Left colon (tissue), 2 donors: Measurements from ENCODE around the gene PRDM15. TPM values are rescaled to one million over a fixed set of nuclear protein-coding genes. Genes with fewer than 3 reads are reported as not detected.

Experiments used
- ATAC-seq: fragments of 200-7000 bp; cut with Tn5 transposase; one replicate; pipeline ENCODE4 v1.9.1; 2020; ENCODE audit warnings: mild to moderate bottlenecking, moderate library complexity
- DNase-seq, 2 donors: peaks; one replicate each; pipeline ENCODE4 v3.0.0-alpha.2; 2020
- intact Hi-C, 2 donors: fragments of 100-400 bp; cut with DNase I in 1 of 2; cut with micrococcal nuclease in 1 of 2; formaldehyde crosslinking; loops; one replicate each; pipeline versions ENCODE4 v1.11.2 to v1.14.0; 2022; cut with DNase I, micrococcal nuclease
- long read RNA-seq: library from polyadenylated mRNA; unstranded; transcript quantifications from one replicate; pipeline ENCODE4 v2.0.0, GENCODE V29; 2021
- total RNA-seq, 2 donors: library from RNA; stranded (reverse); fragmentation: NEBNext Ultra II Directional; extraction: Animal tissue kit (Norgen Biotek cat#: 25700); gene quantifications; one replicate each; pipeline ENCODE4 v1.2.1, GENCODE V29; 2021
- donor health status: DM: no; HTN: no; CAD: no.
- donor health status: DM: yes; HTN: yes; CAD: no.

Gene PRDM15
- 1 to 10 TPM; 5.1 to 7.8 TPM for total RNA-seq
- long read RNA-seq, partial matches to known transcripts = 0 of 2 reads
- long read RNA-seq, other reads (novel, unspliced or antisense) = 2 of 2 reads

- intact Hi-C loops = no loop called here
- DNase-seq (peak; percentile 70 to 86), ATAC-seq (peak; percentile 70)
These were observed at the start of gene PRDM15 for GRCh38 chr21:41879190-41879998. Gene PRDM15 (minus strand): TSS chr21:41879344. CDS start chr21:41860363, 18,981 bp downstream.

DNA sequence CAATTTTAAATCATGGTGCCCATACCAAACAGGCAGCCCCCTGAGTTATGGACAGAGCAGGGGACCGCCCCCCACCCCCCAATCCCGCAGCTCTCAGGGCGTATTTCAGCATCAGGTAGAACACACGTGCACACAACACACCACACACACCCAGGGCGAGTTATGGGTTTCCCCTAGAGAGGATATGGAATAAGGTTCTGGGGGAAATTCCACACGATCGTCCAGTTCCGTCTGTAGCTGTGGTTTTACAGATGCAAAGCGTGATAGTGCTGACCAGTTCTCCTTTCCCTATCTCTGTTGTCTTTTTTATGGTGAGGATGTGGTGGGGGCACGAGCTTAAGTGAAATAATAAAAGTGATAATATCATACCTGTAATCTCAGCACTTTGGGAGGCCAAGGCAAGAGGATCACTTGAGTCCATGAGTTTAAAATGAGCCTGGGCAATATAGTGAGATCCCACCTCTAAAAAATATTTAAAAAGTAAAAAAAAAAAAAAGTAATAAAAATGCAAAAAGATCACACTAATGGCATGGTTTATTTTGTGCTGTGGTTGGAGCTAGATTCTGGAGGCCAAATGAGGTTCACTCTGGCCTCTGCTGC, 49.6 kb upstream of the PRDM15 start:
- DNase-seq (no peak), ATAC-seq (no peak)
- intact Hi-C loops = no loop called here

GRCh38 chr21:41927727-41928409, 48.7 kb upstream of the PRDM15 start:
- intact Hi-C loops = no loop called here
- ATAC-seq = no peak
- DNase-seq = no peak

DNA sequence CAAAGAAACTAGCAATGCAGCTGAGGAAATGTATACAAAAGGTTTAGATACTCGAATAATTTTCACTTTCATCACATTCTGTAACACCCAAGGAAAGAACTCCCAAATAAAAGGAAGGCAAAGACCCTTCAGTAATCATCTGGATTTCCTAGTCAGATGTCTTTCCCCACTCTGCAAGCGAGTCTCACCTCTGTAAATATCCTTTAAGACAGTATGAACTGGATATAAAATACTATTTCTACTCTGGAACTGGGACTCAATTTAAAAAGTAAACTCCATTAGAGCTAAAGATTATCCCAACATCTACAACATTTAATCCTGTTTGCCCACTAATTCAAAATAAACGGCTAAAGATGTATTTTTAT, 47.6 kb upstream of the PRDM15 start:
- no peak for DNase-seq
- intact Hi-C loops = no loop called here
- peak; percentile 22 for ATAC-seq

DNA sequence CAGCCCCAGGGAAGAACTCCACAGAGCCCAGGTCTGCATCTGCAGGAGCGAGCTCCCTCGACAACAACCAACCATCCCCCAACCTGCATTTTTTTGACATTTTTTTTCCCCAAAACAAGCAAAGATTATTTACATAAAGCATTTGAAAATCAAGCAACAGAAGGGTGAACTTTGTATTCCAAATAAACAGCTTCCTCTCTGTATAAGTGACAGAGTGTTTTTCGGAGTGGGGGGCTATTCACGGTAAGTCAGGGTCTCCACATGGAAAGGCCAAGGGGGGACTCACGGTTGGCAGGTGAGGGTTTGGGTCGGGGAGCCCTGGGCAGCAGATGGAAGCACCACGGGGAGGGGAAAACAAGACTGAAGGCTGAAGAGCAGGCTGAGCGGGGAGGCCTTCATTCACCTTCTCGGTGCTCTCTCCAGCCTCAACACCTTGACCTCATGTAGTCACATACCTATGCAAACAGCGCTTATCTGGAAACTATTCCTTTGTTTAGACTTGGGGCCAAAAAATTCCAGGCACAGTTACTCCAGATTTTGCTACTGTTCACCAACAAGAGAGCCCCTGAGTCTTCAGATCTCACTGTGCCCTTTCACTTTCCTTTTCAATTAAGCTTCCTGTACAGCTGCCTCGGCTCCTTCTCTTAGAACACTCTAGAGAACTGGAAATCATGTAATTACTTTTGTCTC, 47.1 kb upstream of the PRDM15 start:
- DNase-seq (peak in 1 of 2 donors; percentile 38), ATAC-seq (peak; percentile 94)
- intact Hi-C loops = no loop called here

- ATAC-seq (peak; percentile 17), DNase-seq (no peak)
- intact Hi-C loops = no loop called here
These were observed 46.6 kb upstream of the PRDM15 start for GRCh38 chr21:41925767-41926116.

DNA sequence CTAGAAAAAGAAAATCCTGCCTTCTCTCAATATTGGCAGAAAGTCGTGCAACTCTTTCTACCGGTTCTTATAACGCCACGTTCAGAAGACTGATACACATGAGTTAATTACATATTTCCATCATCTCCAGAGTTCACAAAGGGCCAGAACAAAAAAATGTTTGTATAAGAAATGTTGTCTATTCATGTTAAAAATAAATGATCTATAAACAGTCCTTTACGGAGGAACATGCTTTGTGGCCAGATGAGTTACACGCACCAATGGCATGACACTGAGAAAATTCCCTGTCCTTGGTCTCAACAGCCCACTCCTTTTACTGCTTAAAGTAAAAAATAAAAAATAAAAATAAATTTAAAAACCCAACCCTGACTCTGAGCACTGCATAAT, 45.2 kb upstream of the PRDM15 start:
- intact Hi-C loops = no loop called here
- DNase-seq = no peak

DNA sequence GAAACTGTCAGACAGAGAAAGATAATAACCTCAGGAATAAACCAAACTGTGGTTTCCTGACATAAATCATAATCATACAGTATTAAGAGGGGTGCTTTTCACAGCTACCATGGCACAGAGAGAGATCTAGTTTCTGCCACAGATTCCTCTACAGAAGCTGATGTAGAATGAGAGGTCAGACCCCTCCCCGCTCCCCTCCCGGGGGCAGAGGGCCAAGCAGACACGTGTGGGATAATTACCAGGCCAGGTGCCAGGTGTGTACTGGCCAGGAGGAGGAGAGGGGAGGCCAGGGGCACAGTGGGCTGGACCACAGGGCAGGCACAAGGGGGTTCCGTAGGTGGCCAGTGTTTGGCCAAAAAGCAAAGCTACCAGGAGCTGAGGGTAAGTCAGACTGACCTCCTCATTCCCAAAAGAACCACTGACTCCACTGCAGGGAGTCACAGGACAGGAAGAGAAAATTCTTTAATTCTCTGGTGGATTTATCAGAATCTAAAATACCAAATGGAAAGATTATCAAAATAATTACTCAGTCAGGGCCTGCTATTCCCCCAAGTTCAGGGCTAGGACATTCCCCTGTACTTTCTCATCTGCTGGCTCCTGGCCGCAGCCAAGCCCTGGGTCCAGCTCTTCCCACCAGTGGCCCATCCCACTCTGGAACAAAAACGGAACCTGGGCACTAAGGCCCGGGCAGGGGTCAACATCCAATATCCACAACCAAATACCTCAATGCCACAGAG, 44.7 kb upstream of the PRDM15 start:
- intact Hi-C loops = no loop called here
- no peak for ATAC-seq
- DNase-seq = no peak

More for the DNA sequence above, 45.2 kb upstream of the PRDM15 start:
- ATAC-seq = no peak

GRCh38 chr21:41923186-41923585, 44.0 kb upstream of the PRDM15 start:
- ATAC-seq = no peak
- no peak for DNase-seq
- intact Hi-C loops = no loop called here

DNA sequence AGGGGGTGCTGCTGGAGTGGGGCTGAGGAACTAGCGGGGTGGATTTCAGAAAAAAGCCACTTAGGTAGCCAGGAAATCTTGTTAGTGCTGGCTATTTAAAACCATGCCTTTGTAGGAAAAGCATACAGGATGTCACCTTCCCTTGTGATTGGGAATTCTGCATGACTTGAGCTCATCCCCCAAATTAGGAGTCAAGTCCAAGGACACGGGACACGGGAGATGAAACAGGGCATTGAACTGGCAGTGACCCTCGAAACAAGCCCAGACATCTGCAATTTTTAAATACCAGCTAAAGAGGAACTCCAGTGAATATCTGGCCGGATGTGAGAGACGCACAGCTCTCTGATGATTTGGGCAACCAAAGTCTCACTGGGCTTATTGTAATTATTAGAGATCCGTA, 41.9 kb upstream of the PRDM15 start:
- intact Hi-C loops = no loop called here
- ATAC-seq = no peak
- DNase-seq = no peak

GRCh38 chr21:41920476-41920875, 41.3 kb upstream of the PRDM15 start:
- DNase-seq (no peak), ATAC-seq (no peak)
- intact Hi-C loops = no loop called here

DNA sequence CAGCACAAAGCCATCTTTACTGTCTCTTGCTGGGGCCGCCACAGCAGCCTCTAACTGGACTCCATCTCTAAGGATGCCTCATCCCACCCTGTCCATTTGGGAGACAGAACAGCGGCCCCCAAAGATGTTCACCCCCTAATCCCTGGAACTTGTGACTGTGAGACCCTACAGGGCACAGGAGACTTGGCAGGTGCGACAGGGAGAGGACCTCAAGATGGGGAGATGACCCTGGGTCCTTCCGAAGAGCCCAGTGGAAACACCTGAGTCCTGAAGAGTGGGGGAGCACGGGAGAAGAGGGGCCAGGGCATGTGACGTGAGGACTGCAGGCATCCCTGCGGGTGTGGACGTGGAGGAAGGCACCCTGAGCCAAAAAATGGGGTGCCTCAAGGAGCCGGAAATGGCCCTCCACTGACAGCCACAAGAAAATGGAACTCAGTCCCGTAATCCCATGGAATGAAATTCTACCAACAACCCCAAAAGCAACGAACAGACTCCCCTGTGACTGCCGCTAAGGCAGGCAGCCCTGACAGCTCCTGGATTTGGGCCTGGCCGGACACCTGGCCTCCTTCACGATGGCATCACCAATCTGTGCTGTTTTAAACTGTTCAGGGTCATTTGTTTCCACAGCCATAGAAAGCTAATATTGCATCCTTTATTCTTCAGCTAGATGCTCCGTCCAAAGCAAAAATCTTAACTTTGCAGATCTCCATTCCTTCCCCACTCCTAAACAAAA, 40.7 kb upstream of the PRDM15 start:
- ATAC-seq (no peak), DNase-seq (no peak)
- intact Hi-C loops = no loop called here

DNA sequence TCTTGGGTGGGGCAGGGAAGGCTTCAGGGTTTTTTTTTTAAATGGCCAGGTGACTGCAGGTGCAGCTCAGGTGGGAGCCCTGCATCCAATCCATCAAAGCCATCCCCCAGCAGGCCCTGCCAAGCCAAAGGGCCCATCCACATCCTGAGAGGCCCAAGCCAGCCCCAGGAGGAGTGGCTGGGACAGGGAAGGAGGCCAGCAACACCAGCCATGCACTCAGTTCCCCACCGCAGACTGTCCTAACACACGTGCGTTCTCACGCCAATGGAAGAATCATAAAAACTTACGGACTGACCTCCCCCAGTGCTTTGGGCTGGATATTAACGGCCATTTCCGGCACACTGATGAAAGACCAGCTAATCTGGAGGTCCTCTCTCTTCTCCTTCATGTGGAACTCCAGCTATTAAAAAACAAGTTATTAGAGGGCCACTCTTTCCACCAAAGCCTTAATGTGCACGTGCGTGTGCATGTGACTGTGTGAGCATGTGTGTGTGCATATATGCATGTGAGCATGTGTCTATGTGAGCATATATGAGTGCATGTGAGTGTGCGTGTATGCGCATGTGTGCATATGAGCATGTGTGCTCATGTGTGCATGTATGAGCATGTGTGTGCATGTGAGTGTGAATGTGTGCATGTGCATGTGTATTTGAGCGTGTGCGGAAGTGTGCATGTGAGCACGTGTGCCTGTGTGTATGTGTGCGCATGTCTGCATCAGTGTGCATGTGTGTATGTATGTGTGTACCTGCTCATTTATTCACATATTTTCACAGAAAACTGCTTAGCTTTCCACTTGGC, 39.6 kb upstream of the PRDM15 start:
- DNase-seq = no peak
- no peak for ATAC-seq
- intact Hi-C loops = no loop called here

DNA sequence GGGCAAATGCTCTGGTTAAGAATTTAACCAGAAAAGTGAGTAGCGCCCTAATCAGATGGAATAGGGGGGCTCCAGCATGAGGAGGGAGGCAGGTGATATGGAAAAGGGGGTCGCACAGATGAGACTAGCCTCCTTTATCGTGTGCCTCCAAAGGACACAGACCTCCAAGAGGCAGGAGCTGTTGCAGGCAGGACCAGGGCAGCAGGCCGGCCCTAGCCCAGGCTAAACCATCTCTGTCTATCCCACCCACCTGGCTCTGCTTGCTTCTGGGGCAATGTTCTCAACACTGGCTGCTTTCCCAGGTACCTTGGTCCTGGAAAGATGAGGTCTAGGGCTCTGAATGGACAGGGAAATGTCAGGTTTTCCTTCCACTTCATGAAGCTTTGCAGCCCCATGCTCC, 38.4 kb upstream of the PRDM15 start:
- ATAC-seq (no peak), DNase-seq (no peak)
- intact Hi-C loops = no loop called here

DNA sequence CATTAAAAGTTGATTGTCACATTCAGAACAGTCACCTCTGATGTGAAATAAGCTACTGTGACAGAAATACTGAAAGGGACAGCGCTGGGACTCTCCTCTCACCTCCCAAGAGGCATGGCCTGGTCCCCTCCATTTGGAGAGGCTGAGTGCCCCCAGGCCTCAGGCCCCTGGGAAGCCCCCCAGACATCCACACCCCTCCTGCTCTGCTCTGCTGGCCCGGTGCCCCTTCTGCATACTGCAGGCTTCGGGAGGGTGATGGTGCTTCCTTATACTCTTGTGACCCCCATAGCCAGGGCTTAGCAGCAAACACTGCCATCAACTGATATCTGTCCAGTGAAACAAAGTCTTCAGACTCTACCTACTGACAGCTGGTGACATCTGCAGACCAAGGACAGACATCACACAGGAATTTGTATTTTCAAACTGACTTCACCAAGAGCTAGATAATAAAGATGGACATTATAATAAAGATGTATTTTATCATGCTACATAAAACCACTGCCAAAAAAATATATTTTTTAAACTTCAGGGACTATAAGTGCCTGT, 37.8 kb upstream of the PRDM15 start:
- intact Hi-C loops = no loop called here
- no peak for DNase-seq
- ATAC-seq = no peak

DNA sequence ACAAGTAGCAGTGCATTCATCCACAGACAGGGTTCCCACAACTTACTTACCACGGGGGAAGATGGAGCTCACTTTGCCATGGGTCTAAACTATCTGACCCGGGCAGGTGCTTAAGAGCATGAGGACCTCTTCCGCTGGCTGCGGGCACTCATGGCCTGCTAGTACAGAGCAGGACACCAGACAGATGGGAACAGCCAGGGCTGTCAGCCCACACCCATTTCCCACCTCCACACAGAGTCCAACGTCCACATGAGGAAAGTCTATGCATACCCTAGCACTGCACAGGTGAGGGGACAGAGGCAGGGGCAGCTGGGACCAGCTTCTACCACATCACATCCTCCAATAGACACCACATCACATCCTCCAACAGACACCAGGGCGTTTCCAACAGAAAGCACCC, 35.8 kb upstream of the PRDM15 start:
- DNase-seq = no peak
- no peak for ATAC-seq

DNA sequence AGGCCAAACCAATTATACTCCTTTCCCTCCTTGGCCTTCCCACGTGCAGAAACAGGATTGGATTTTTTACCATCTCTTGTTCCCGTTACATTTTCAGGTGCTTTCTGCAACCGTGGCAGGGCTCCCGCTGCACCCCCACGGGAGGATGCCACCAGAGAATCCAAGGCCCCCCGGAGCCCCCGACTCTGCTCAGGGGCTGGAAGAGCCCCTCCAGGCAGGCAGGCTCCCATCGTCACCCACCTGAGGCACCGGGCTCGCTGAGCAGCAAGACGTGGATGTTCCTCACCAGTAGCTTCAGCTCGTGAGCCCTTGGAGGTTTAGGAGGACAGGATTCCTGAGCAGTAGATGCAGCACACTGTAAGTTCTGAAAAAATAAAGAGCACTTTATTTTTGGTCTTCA, 35.2 kb upstream of the PRDM15 start:
- DNase-seq = no peak
- intact Hi-C loops = no loop called here
- no peak for ATAC-seq

More for the DNA sequence above, 35.8 kb upstream of the PRDM15 start:
- intact Hi-C loops = no loop called here
